Neural cell (in vitro differentiated cells): Measurements from ENCODE around the gene AFDN. TPM values are rescaled to one million over a fixed set of nuclear protein-coding genes. Genes with fewer than 3 reads are reported as not detected.
A peak's percentile ranks its signal among the peaks of the same experiment; 100 is the strongest.

Experiments used
- H2AFZ ChIP-seq: fragments of 200-600, 300-800 bp; sonication (generic), shearing (Covaris generic); 2 replicates; pipeline ENCODE4 v1.6.0; 2014; ENCODE audit warnings: low read depth, mild to moderate bottlenecking, antibody characterized with exemption, low read length, moderate library complexity
- H3F3A ChIP-seq: fragments of 200-600 bp; shearing (Covaris generic); 2 replicates; pipeline ENCODE4 v1.6.1; 2016; ENCODE audit warnings: mild to moderate bottlenecking, moderate library complexity, mixed read lengths, antibody characterized with exemption, low read length; ENCODE audit not compliant: insufficient read depth, poor library complexity, severe bottlenecking
- H3K27ac ChIP-seq: fragments of 200-600, 300-800 bp; sonication (generic), shearing (Covaris generic); 2 replicates; pipeline ENCODE4 v1.5.1; 2014; ENCODE audit warnings: mild to moderate bottlenecking, low read length, moderate library complexity
- H3K27me3 ChIP-seq: fragments of 300-800, 200-600 bp; sonication (generic), shearing (Covaris generic); 2 replicates; pipeline ENCODE4 v1.6.0; 2014; ENCODE audit warnings: mild to moderate bottlenecking, low read depth, low read length, moderate library complexity; ENCODE audit not compliant: insufficient read depth
- H3K36me3 ChIP-seq: fragments of 300-800, 200-600 bp; sonication (generic), shearing (Covaris generic); 2 replicates; pipeline ENCODE4 v1.5.1; 2014; ENCODE audit warnings: mild to moderate bottlenecking, antibody characterized with exemption, low read length, moderate library complexity; ENCODE audit not compliant: insufficient read depth
- H3K4me2 ChIP-seq: fragments of 300-800, 200-600 bp; sonication (generic), shearing (Covaris generic); 2 replicates; pipeline ENCODE4 v1.6.0; 2014; ENCODE audit warnings: mild to moderate bottlenecking, low read length
- H3K4me3 ChIP-seq: fragments of 300-800, 200-600 bp; sonication (generic), shearing (Covaris generic); 2 replicates; pipeline ENCODE4 v1.5.1; 2014; ENCODE audit warnings: mild to moderate bottlenecking, low read length, moderate library complexity
- H3K79me2 ChIP-seq: fragments of 200-600 bp; shearing (Covaris generic); replicated peaks from 2 replicates; pipeline ENCODE4 v1.6.0; 2014; ENCODE audit warnings: mild to moderate bottlenecking, low read length, moderate library complexity; ENCODE audit not compliant: insufficient read depth
- H3K9ac ChIP-seq: fragments of 300-800, 200-600 bp; sonication (generic), shearing (Covaris generic); 2 replicates; pipeline ENCODE4 v1.6.1; 2016; ENCODE audit warnings: mild to moderate bottlenecking, low read length, mixed read lengths
- H3K9me2 ChIP-seq: fragments of 200-600 bp; shearing (Covaris generic); 2 replicates; pipeline ENCODE4 v1.6.1; 2016; ENCODE audit warnings: mild to moderate bottlenecking, low read length, mixed read lengths; ENCODE audit not compliant: insufficient read depth
- H3K9me3 ChIP-seq: fragments of 200-600, 300-800 bp; sonication (generic), shearing (Covaris generic); 2 replicates; pipeline ENCODE4 v1.6.1; 2016; ENCODE audit warnings: mild to moderate bottlenecking, mixed run types, low read length, moderate library complexity, mixed read lengths
- H4K20me1 ChIP-seq: fragments of 200-600 bp; shearing (Covaris generic); 2 replicates; pipeline ENCODE4 v1.6.1; 2016; ENCODE audit warnings: mild to moderate bottlenecking, mixed run types; ENCODE audit not compliant: insufficient read depth
- EP300 ChIP-seq: fragments of 450-650 bp; conservative IDR thresholded peaks from 2 replicates; pipeline ENCODE4 v1.6.1; 2014; ENCODE audit warnings: antibody characterized with exemption, mild to moderate bottlenecking, moderate library complexity; ENCODE audit not compliant: poor library complexity, severe bottlenecking
- MXI1 ChIP-seq: fragments of 450-650 bp; conservative IDR thresholded peaks from 2 replicates; pipeline ENCODE4 v1.6.1; 2014; ENCODE audit warnings: antibody characterized with exemption, mild to moderate bottlenecking; ENCODE audit not compliant: poor library complexity, severe bottlenecking
- POLR2AphosphoS5 ChIP-seq: IDR thresholded peaks from 2 replicates; pipeline ENCODE4 v1.6.1; 2012
- RAD21 ChIP-seq: fragments of 450-650 bp; conservative IDR thresholded peaks from 2 replicates; pipeline ENCODE4 v1.6.1; 2014; ENCODE audit warnings: antibody characterized with exemption, mild to moderate bottlenecking, moderate library complexity
- SMC3 ChIP-seq: fragments of 450-650 bp; conservative IDR thresholded peaks from 2 replicates; pipeline ENCODE4 v1.6.1; 2014; ENCODE audit warnings: antibody characterized with exemption, mild to moderate bottlenecking, moderate library complexity; ENCODE audit not compliant: poor library complexity
- TAF1 ChIP-seq: IDR thresholded peaks from 2 replicates; pipeline ENCODE4 v1.6.1; 2012; ENCODE audit warnings: low read depth
- polyA plus RNA-seq: library from polyadenylated mRNA; depleted of rRNA; stranded (reverse); fragments of >200 nt; gene quantifications from 2 replicates; pipeline ENCODE4 v1.2.3, GENCODE V29; 2014
- TF ChIP-seq, protein P1 (sequence below): fragments of 450-650 bp; IDR thresholded peaks from 2 replicates; pipeline ENCODE4 v1.5.1; 2014; ENCODE audit warnings: antibody characterized with exemption, mild to moderate bottlenecking, moderate library complexity; ENCODE audit not compliant: poor library complexity, severe bottlenecking
- TF ChIP-seq, protein P2 (sequence below): IDR thresholded peaks from 2 replicates; pipeline ENCODE4 v1.6.1; 2012; ENCODE audit warnings: borderline replicate concordance

Gene AFDN
- polyA plus RNA-seq, 1 donor from 2014 or later: 193 TPM

DNA sequence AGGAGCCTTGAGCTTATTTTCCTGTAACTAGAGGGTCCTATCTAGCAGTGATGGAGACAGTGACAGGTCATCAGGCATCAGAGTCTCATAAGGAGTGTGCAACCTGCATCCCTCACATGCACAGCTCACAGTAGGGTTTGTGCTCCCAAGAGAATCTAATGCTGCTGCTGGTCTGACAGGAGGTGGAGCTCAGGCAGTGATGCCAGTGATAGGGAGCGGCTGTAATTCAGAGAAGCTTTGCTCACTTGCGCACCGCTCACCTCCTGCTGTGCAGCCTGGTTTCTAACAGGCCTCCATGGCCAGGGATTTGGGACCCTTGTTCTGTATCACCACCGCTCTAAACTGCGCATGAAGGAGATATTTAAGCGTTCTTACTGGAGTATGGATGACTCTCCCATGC lies 176.1 kb downstream of the AFDN start:
- TF ChIP-seq MXI1: no peak
- TF ChIP-seq, protein P1, sequence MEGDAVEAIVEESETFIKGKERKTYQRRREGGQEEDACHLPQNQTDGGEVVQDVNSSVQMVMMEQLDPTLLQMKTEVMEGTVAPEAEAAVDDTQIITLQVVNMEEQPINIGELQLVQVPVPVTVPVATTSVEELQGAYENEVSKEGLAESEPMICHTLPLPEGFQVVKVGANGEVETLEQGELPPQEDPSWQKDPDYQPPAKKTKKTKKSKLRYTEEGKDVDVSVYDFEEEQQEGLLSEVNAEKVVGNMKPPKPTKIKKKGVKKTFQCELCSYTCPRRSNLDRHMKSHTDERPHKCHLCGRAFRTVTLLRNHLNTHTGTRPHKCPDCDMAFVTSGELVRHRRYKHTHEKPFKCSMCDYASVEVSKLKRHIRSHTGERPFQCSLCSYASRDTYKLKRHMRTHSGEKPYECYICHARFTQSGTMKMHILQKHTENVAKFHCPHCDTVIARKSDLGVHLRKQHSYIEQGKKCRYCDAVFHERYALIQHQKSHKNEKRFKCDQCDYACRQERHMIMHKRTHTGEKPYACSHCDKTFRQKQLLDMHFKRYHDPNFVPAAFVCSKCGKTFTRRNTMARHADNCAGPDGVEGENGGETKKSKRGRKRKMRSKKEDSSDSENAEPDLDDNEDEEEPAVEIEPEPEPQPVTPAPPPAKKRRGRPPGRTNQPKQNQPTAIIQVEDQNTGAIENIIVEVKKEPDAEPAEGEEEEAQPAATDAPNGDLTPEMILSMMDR: no peak
- TF ChIP-seq POLR2AphosphoS5: no peak
- TF ChIP-seq EP300: no peak
- TF ChIP-seq RAD21: no peak
- TF ChIP-seq SMC3: no peak
- no peak for TF ChIP-seq TAF1
- TF ChIP-seq, protein P2, sequence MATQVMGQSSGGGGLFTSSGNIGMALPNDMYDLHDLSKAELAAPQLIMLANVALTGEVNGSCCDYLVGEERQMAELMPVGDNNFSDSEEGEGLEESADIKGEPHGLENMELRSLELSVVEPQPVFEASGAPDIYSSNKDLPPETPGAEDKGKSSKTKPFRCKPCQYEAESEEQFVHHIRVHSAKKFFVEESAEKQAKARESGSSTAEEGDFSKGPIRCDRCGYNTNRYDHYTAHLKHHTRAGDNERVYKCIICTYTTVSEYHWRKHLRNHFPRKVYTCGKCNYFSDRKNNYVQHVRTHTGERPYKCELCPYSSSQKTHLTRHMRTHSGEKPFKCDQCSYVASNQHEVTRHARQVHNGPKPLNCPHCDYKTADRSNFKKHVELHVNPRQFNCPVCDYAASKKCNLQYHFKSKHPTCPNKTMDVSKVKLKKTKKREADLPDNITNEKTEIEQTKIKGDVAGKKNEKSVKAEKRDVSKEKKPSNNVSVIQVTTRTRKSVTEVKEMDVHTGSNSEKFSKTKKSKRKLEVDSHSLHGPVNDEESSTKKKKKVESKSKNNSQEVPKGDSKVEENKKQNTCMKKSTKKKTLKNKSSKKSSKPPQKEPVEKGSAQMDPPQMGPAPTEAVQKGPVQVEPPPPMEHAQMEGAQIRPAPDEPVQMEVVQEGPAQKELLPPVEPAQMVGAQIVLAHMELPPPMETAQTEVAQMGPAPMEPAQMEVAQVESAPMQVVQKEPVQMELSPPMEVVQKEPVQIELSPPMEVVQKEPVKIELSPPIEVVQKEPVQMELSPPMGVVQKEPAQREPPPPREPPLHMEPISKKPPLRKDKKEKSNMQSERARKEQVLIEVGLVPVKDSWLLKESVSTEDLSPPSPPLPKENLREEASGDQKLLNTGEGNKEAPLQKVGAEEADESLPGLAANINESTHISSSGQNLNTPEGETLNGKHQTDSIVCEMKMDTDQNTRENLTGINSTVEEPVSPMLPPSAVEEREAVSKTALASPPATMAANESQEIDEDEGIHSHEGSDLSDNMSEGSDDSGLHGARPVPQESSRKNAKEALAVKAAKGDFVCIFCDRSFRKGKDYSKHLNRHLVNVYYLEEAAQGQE: no peak
- no peaks in the 10 kb centered on the region for H3K36me3 ChIP-seq
- H2AFZ ChIP-seq: no peak overlapping the region
- H4K20me1 ChIP-seq: no peaks in the 10 kb centered on the region
- no peaks in the 10 kb centered on the region for H3K9me2 ChIP-seq
- no peaks in the 10 kb centered on the region for H3K27me3 ChIP-seq
- H3K9ac ChIP-seq: no peak overlapping the region
- no peaks in the 10 kb centered on the region for H3K79me2 ChIP-seq
- H3F3A ChIP-seq: no peaks in the 10 kb centered on the region
- no peak overlapping the region for H3K4me3 ChIP-seq
- H3K27ac ChIP-seq: peak overlapping the region; percentile 38
- no peak overlapping the region for H3K4me2 ChIP-seq
- H3K9me3 ChIP-seq: no peaks in the 10 kb centered on the region

GRCh38 chr6:168004023-168004422 lies 177.3 kb downstream of the AFDN start:
- no peak overlapping the region for H2AFZ ChIP-seq
- H3K4me2 ChIP-seq: no peak overlapping the region
- no peak overlapping the region for H3K9ac ChIP-seq
- H3K4me3 ChIP-seq: no peak overlapping the region
- H4K20me1 ChIP-seq: no peaks in the 10 kb centered on the region
- no peaks in the 10 kb centered on the region for H3K36me3 ChIP-seq
- H3F3A ChIP-seq: no peaks in the 10 kb centered on the region
- H3K9me2 ChIP-seq: no peaks in the 10 kb centered on the region
- TF ChIP-seq, protein P1: no peak
- TF ChIP-seq TAF1: no peak
- TF ChIP-seq, protein P2: no peak
- H3K27me3 ChIP-seq: no peaks in the 10 kb centered on the region
- no peaks in the 10 kb centered on the region for H3K9me3 ChIP-seq
- H3K27ac ChIP-seq: no peak overlapping the region
- no peaks in the 10 kb centered on the region for H3K79me2 ChIP-seq
